ENCODE results near the gene CAMK2N1. TPM values are rescaled to one million over a fixed set of nuclear protein-coding genes. Genes with fewer than 3 reads are reported as not detected.

Gene CAMK2N1
- total and polyA plus RNA-seq, 2 experiments from 2014 or later = 0.52 to 2.9 TPM

DNA sequence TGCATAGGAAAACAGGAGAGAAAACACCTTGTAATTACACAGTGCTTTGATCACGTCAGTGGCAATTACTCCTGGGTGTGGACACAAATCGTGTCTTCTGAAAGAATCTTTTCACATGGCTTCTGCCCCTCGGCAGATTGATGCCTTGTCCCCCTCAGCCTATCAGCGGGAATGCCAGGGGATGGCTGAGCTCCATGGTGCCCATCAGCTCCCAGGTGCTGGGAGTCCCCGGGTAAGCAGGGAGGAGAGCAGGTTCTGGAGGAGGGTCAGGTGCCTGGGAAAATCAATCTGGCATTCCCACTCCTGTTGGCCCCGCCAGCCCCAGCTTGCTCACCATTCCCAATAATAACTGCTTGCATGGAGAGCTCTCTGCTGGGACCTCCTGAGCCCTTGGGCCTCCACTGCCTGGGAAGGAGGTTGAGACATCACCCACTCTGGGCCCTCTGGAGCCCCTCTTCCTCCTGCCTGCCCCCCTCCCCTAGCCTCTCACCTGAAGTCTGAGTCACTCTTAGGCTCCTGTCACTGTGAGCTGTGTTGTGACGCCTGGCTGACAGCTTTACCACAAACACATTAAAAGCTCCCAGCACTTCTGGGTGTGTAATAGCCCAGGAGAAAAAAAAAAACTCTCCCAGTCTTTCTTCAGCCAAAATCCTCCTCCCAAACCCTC is 4.9 kb downstream of the CAMK2N1 start:
- Mint-ChIP-seq H3K4me3 (no peak overlapping the region), H3K27me3 (ENCODE audit: insufficient read depth, low read depth, poor library complexity) (peaks cover 30% of the 10 kb centered on the region), H3K27ac (no peak overlapping the region), H3K36me3 (ENCODE audit: low read depth) (no peaks in the 10 kb centered on the region), H3K4me1 (peaks cover 45% of the 10 kb centered on the region), H3K9me3 (no peaks in the 10 kb centered on the region)
- H3K9me2 ChIP-seq (ENCODE audit: insufficient read depth) = no peaks in the 10 kb centered on the region
- H3F3A ChIP-seq (replicated peaks; ENCODE audit: low read depth) = peaks cover 5% of the 10 kb centered on the region; the same call in 1 of the 2 replicates
- H3K4me2 ChIP-seq = peak overlapping the region; percentile 57; the same call in 1 of the 2 replicates
- TF ChIP-seq, protein P1, sequence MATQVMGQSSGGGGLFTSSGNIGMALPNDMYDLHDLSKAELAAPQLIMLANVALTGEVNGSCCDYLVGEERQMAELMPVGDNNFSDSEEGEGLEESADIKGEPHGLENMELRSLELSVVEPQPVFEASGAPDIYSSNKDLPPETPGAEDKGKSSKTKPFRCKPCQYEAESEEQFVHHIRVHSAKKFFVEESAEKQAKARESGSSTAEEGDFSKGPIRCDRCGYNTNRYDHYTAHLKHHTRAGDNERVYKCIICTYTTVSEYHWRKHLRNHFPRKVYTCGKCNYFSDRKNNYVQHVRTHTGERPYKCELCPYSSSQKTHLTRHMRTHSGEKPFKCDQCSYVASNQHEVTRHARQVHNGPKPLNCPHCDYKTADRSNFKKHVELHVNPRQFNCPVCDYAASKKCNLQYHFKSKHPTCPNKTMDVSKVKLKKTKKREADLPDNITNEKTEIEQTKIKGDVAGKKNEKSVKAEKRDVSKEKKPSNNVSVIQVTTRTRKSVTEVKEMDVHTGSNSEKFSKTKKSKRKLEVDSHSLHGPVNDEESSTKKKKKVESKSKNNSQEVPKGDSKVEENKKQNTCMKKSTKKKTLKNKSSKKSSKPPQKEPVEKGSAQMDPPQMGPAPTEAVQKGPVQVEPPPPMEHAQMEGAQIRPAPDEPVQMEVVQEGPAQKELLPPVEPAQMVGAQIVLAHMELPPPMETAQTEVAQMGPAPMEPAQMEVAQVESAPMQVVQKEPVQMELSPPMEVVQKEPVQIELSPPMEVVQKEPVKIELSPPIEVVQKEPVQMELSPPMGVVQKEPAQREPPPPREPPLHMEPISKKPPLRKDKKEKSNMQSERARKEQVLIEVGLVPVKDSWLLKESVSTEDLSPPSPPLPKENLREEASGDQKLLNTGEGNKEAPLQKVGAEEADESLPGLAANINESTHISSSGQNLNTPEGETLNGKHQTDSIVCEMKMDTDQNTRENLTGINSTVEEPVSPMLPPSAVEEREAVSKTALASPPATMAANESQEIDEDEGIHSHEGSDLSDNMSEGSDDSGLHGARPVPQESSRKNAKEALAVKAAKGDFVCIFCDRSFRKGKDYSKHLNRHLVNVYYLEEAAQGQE (IDR thresholded peaks at IDR 0.05; ENCODE audit: unreplicated experiment) = no peak
- TF ChIP-seq CREB1 (CRISPR knock-in tag; IDR thresholded peaks at IDR 0.05; ENCODE audit: low read depth) (no peak), JUNB (IDR thresholded peaks at IDR 0.05; ENCODE audit: unreplicated experiment) (no peak), EZH2 (IDR thresholded peaks at IDR 0.05; ENCODE audit: low read depth, unreplicated experiment) (no peak), NANOG (IDR thresholded peaks at IDR 0.05; ENCODE audit: borderline replicate concordance) (no peak), STAT1 (IDR thresholded peaks at IDR 0.05; ENCODE audit: unreplicated experiment) (no peak)
- no peaks in the 10 kb centered on the region for H3K36me3 ChIP-seq (ENCODE audit: insufficient read depth)
- H4K20me1 ChIP-seq (replicated peaks; ENCODE audit: insufficient read depth) = 0 out of 2 replicates have a peak, but pooled peaks cover 4% of the 10 kb centered on the region
- DNase-seq (ENCODE audit: low spot score) (no peak), ATAC-seq (no peak)
- H3K79me2 ChIP-seq (replicated peaks; ENCODE audit: insufficient read depth) = no peaks in the 10 kb centered on the region
- H3K27me3 ChIP-seq (ENCODE audit: insufficient read depth) = peaks cover 71% of the 10 kb centered on the region
- H3K4me1 ChIP-seq (ENCODE audit: insufficient read depth) = peaks cover 45% of the 10 kb centered on the region
- H3K4me3 ChIP-seq = no peak overlapping the region; the same call in 1 of the 2 replicates
- no peak overlapping the region for H2AFZ ChIP-seq
- no peak overlapping the region for H3K27ac ChIP-seq (ENCODE audit: low read depth)

DNA sequence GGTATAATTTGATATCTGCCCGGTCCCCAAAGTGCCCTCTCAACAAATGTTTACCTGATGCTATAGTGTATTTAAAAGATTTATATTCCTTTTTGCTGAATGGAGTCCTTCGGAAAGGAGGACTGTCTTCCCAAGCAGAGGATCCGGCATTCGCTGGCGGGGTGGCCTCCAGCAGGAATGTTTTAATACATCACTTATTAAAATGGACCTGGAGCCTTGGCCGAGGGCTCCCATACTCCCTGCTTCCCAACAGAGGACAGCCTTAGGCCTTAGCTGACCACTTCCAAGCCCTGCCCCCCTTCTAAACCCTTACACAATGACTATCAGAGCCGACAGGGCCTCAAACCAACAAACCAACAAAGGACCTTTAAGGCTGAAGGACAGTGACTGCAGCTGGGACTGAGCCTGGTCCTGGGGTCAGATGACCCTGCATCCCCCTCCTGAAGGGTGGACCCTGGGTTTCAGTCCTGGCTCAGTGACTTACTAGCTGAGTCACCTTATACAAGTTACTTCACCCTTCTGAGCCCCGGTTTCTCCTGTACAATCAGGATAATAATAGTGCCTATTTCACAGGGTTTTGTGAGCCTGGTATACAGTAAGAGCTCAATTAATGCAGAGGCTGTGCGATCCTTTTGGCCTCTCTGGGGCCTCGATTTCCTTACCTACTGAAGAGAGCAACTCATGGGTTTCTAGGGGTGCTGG is 5.6 kb downstream of the CAMK2N1 start:
- no peaks in the 10 kb centered on the region for H3K36me3 Mint-ChIP-seq (ENCODE audit: low read depth)
- peaks cover 5% of the 10 kb centered on the region; the same call in 1 of the 2 replicates for H3F3A ChIP-seq (replicated peaks; ENCODE audit: low read depth)
- H3K27ac Mint-ChIP-seq = no peak overlapping the region
- DNase-seq (ENCODE audit: low spot score) (no peak), ATAC-seq (no peak)
- H3K9me3 Mint-ChIP-seq = no peaks in the 10 kb centered on the region
- H3K27me3 Mint-ChIP-seq (ENCODE audit: insufficient read depth, low read depth, poor library complexity) = peaks cover 28% of the 10 kb centered on the region
- no peak overlapping the region for H2AFZ ChIP-seq
- peaks cover 71% of the 10 kb centered on the region for H3K27me3 ChIP-seq (ENCODE audit: insufficient read depth)
- no peak overlapping the region for H3K4me2 ChIP-seq
- no peak overlapping the region for H3K4me3 ChIP-seq
- no peak overlapping the region for H3K27ac ChIP-seq (ENCODE audit: low read depth)
- 0 out of 2 replicates have a peak, but pooled peaks cover 4% of the 10 kb centered on the region for H4K20me1 ChIP-seq (replicated peaks; ENCODE audit: insufficient read depth)
- H3K4me1 ChIP-seq (ENCODE audit: insufficient read depth) = peaks cover 51% of the 10 kb centered on the region
- H3K9me2 ChIP-seq (ENCODE audit: insufficient read depth) = no peaks in the 10 kb centered on the region
- H3K4me1 Mint-ChIP-seq = peaks cover 50% of the 10 kb centered on the region
- H3K36me3 ChIP-seq (ENCODE audit: insufficient read depth) = no peaks in the 10 kb centered on the region
- no peaks in the 10 kb centered on the region for H3K79me2 ChIP-seq (replicated peaks; ENCODE audit: insufficient read depth)
- no peak overlapping the region for H3K4me3 Mint-ChIP-seq
- TF ChIP-seq EZH2phosphoT487 (IDR thresholded peaks at IDR 0.05; ENCODE audit: unreplicated experiment) (no peak), ZNF114 (CRISPR knock-in tag; IDR thresholded peaks at IDR 0.05) (no peak), EZH2 (IDR thresholded peaks at IDR 0.05; ENCODE audit: low read depth, unreplicated experiment) (no peak), STAT1 (IDR thresholded peaks at IDR 0.05; ENCODE audit: unreplicated experiment) (no peak), CREB1 (CRISPR knock-in tag; IDR thresholded peaks at IDR 0.05; ENCODE audit: low read depth) (no peak), POLR2AphosphoS5 (IDR thresholded peaks at IDR 0.05; ENCODE audit: low read depth) (no peak), JUNB (IDR thresholded peaks at IDR 0.05; ENCODE audit: unreplicated experiment) (no peak)
- TF ChIP-seq, protein P2, sequence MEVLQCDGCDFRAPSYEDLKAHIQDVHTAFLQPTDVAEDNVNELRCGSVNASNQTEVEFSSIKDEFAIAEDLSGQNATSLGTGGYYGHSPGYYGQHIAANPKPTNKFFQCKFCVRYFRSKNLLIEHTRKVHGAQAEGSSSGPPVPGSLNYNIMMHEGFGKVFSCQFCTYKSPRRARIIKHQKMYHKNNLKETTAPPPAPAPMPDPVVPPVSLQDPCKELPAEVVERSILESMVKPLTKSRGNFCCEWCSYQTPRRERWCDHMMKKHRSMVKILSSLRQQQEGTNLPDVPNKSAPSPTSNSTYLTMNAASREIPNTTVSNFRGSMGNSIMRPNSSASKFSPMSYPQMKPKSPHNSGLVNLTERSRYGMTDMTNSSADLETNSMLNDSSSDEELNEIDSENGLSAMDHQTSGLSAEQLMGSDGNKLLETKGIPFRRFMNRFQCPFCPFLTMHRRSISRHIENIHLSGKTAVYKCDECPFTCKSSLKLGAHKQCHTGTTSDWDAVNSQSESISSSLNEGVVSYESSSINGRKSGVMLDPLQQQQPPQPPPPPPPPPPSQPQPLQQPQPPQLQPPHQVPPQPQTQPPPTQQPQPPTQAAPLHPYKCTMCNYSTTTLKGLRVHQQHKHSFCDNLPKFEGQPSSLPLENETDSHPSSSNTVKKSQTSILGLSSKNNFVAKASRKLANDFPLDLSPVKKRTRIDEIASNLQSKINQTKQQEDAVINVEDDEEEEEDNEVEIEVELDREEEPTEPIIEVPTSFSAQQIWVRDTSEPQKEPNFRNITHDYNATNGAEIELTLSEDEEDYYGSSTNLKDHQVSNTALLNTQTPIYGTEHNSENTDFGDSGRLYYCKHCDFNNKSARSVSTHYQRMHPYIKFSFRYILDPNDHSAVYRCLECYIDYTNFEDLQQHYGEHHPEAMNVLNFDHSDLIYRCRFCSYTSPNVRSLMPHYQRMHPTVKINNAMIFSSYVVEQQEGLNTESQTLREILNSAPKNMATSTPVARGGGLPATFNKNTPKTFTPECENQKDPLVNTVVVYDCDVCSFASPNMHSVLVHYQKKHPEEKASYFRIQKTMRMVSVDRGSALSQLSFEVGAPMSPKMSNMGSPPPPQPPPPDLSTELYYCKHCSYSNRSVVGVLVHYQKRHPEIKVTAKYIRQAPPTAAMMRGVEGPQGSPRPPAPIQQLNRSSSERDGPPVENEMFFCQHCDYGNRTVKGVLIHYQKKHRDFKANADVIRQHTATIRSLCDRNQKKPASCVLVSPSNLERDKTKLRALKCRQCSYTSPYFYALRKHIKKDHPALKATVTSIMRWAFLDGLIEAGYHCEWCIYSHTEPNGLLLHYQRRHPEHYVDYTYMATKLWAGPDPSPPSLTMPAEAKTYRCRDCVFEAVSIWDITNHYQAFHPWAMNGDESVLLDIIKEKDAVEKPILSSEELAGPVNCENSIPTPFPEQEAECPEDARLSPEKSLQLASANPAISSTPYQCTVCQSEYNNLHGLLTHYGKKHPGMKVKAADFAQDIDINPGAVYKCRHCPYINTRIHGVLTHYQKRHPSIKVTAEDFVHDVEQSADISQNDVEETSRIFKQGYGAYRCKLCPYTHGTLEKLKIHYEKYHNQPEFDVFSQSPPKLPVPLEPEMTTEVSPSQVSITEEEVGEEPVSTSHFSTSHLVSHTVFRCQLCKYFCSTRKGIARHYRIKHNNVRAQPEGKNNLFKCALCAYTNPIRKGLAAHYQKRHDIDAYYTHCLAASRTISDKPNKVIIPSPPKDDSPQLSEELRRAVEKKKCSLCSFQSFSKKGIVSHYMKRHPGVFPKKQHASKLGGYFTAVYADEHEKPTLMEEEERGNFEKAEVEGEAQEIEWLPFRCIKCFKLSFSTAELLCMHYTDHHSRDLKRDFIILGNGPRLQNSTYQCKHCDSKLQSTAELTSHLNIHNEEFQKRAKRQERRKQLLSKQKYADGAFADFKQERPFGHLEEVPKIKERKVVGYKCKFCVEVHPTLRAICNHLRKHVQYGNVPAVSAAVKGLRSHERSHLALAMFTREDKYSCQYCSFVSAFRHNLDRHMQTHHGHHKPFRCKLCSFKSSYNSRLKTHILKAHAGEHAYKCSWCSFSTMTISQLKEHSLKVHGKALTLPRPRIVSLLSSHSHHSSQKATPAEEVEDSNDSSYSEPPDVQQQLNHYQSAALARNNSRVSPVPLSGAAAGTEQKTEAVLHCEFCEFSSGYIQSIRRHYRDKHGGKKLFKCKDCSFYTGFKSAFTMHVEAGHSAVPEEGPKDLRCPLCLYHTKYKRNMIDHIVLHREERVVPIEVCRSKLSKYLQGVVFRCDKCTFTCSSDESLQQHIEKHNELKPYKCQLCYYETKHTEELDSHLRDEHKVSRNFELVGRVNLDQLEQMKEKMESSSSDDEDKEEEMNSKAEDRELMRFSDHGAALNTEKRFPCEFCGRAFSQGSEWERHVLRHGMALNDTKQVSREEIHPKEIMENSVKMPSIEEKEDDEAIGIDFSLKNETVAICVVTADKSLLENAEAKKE (CRISPR knock-in tag; IDR thresholded peaks at IDR 0.05) = no peak

Measured in GM23338 (cell line).